ENCODE data around the gene RNMT.
A peak's percentile ranks its signal among the peaks of the same experiment; 100 is the strongest.

The RNMT gene

GRCh38 chr18:13712400-13713131, 13.9 kb upstream of the RNMT start:
- Histone ChIP-seq H3K27me3 (ENCODE audit: control insufficient read depth in 1 of 2, insufficient read depth in 1 of 2, low read length in 2 of 2) (no peaks in the 10 kb centered on the region), H2AK5ac (ENCODE audit: low read length, severe bottlenecking) (no peak overlapping the region), H2BK15ac (ENCODE audit: low read depth, poor library complexity, severe bottlenecking) (no peak overlapping the region), H4K8ac (ENCODE audit: low read length) (no peak overlapping the region), H3K79me1 (replicated peaks; ENCODE audit: low read length, poor library complexity, severe bottlenecking) (peaks cover 44% of the 10 kb centered on the region), H2BK120ac (ENCODE audit: low read depth, low read length) (no peak overlapping the region), H3K4me2 (ENCODE audit: low read length, poor library complexity, severe bottlenecking) (no peak overlapping the region), H3K4me3 (ENCODE audit: insufficient read depth in 1 of 2, low read depth in 1 of 2, low read length in 2 of 2) (no peak overlapping the region), H2BK5ac (ENCODE audit: low read depth, low read length, poor library complexity, severe bottlenecking) (no peak overlapping the region), H3K23ac (ENCODE audit: low read length in 2 of 2) (no peak overlapping the region), H3K9ac (ENCODE audit: low read length) (no peak overlapping the region), H3K27ac (ENCODE audit: low read length, poor library complexity, severe bottlenecking) (no peak overlapping the region), H3K18ac (ENCODE audit: low read depth in 1 of 2, low read length in 2 of 2) (no peak overlapping the region), H3K9me3 (ENCODE audit: control insufficient read depth, low read length) (peaks cover 1% of the 10 kb centered on the region), H4K91ac (ENCODE audit: low read length) (no peak overlapping the region), H2BK12ac (ENCODE audit: low read length in 2 of 2) (no peak overlapping the region), H3K36me3 (ENCODE audit: control insufficient read depth in 1 of 2, insufficient read depth in 2 of 2, low read depth in 1 of 2, low read length in 2 of 2) (no peaks in the 10 kb centered on the region), H2AFZ (ENCODE audit: low read depth, low read length) (no peak overlapping the region), H3K4ac (ENCODE audit: low read depth in 1 of 2, low read length in 2 of 2) (no peak overlapping the region), H3K4me1 (ENCODE audit: control insufficient read depth, insufficient read depth, low read depth, low read length) (no peaks in the 10 kb centered on the region), H3K14ac (ENCODE audit: low read length in 2 of 2) (no peak overlapping the region)
- 88% methylated on average over 7 of the region's 8 CpGs for WGBS
- DNase-seq: no peak

- no peak overlapping the region for H2BK15ac ChIP-seq (ENCODE audit: low read depth, poor library complexity, severe bottlenecking)
- H3K4me3 ChIP-seq (ENCODE audit: insufficient read depth in 1 of 2, low read depth in 1 of 2, low read length in 2 of 2): no peak overlapping the region
- no peak overlapping the region for H4K8ac ChIP-seq (ENCODE audit: low read length)
- H3K9ac ChIP-seq (ENCODE audit: low read length): no peak overlapping the region
- 81% methylated on average over 7 of the region's 8 CpGs for WGBS
- peaks cover 8% of the 10 kb centered on the region for H3K9me3 ChIP-seq (ENCODE audit: control insufficient read depth, low read length)
- no peak overlapping the region for H2BK120ac ChIP-seq (ENCODE audit: low read depth, low read length)
- H2AFZ ChIP-seq (ENCODE audit: low read depth, low read length): no peak overlapping the region
- H2BK12ac ChIP-seq (ENCODE audit: low read length in 2 of 2): no peak overlapping the region
- peaks cover 44% of the 10 kb centered on the region for H3K79me1 ChIP-seq (replicated peaks; ENCODE audit: low read length, poor library complexity, severe bottlenecking)
- no peaks in the 10 kb centered on the region for H3K36me3 ChIP-seq (ENCODE audit: control insufficient read depth in 1 of 2, insufficient read depth in 2 of 2, low read depth in 1 of 2, low read length in 2 of 2)
- H3K4me2 ChIP-seq (ENCODE audit: low read length, poor library complexity, severe bottlenecking): no peak overlapping the region
- no peak overlapping the region for H3K18ac ChIP-seq (ENCODE audit: low read depth in 1 of 2, low read length in 2 of 2)
- H3K23ac ChIP-seq (ENCODE audit: low read length in 2 of 2): no peak overlapping the region
- no peak overlapping the region for H3K14ac ChIP-seq (ENCODE audit: low read length in 2 of 2)
- H3K27me3 ChIP-seq (ENCODE audit: control insufficient read depth in 1 of 2, insufficient read depth in 1 of 2, low read length in 2 of 2): no peaks in the 10 kb centered on the region
- H4K91ac ChIP-seq (ENCODE audit: low read length): no peak overlapping the region
- no peak overlapping the region for H3K4ac ChIP-seq (ENCODE audit: low read depth in 1 of 2, low read length in 2 of 2)
- no peaks in the 10 kb centered on the region for H3K4me1 ChIP-seq (ENCODE audit: control insufficient read depth, insufficient read depth, low read depth, low read length)
- H2BK5ac ChIP-seq (ENCODE audit: low read depth, low read length, poor library complexity, severe bottlenecking): no peak overlapping the region
- no peak overlapping the region for H2AK5ac ChIP-seq (ENCODE audit: low read length, severe bottlenecking)
- H3K27ac ChIP-seq (ENCODE audit: low read length, poor library complexity, severe bottlenecking): no peak overlapping the region
- no peak for DNase-seq
Measured at GRCh38 chr18:13713455-13714055, 12.9 kb upstream of the RNMT start.

DNA sequence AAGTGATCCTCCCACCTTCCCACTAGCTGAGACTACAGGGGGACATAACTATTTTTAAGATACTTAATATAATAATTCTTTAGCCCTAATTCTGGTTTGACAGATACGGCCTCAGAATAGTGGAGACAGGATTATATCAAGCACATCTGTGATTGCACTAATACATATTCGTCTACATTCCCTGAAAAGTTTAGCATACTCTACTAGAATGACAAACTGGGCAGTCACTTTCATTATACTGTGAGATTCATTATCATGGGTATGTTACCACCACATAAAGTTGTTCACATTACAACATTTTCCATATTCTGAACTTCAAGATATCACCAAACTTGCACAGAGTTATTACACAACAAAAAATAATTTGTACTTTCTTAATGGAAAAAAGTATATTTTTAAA, 11.1 kb upstream of the RNMT start:
- H3K4me2 ChIP-seq (ENCODE audit: low read length, poor library complexity, severe bottlenecking): no peak overlapping the region
- no peak overlapping the region for H3K23ac ChIP-seq (ENCODE audit: low read length in 2 of 2)
- no peak overlapping the region for H3K18ac ChIP-seq (ENCODE audit: low read depth in 1 of 2, low read length in 2 of 2)
- H2BK15ac ChIP-seq (ENCODE audit: low read depth, poor library complexity, severe bottlenecking): no peak overlapping the region
- no peak overlapping the region for H2BK120ac ChIP-seq (ENCODE audit: low read depth, low read length)
- no peak overlapping the region for H3K9ac ChIP-seq (ENCODE audit: low read length)
- peak overlapping the region; percentile 41 for H4K8ac ChIP-seq (ENCODE audit: low read length)
- H3K79me1 ChIP-seq (replicated peaks; ENCODE audit: low read length, poor library complexity, severe bottlenecking): peaks cover 41% of the 10 kb centered on the region
- H3K4me3 ChIP-seq (ENCODE audit: insufficient read depth in 1 of 2, low read depth in 1 of 2, low read length in 2 of 2): no peak overlapping the region
- H3K36me3 ChIP-seq (ENCODE audit: control insufficient read depth in 1 of 2, insufficient read depth in 2 of 2, low read depth in 1 of 2, low read length in 2 of 2): no peaks in the 10 kb centered on the region
- H2BK12ac ChIP-seq (ENCODE audit: low read length in 2 of 2): no peak overlapping the region
- H4K91ac ChIP-seq (ENCODE audit: low read length): no peak overlapping the region
- peaks cover 8% of the 10 kb centered on the region for H3K9me3 ChIP-seq (ENCODE audit: control insufficient read depth, low read length)
- H2BK5ac ChIP-seq (ENCODE audit: low read depth, low read length, poor library complexity, severe bottlenecking): no peak overlapping the region
- no peak overlapping the region for H3K4ac ChIP-seq (ENCODE audit: low read depth in 1 of 2, low read length in 2 of 2)
- H3K14ac ChIP-seq (ENCODE audit: low read length in 2 of 2): no peak overlapping the region
- no peaks in the 10 kb centered on the region for H3K27me3 ChIP-seq (ENCODE audit: control insufficient read depth in 1 of 2, insufficient read depth in 1 of 2, low read length in 2 of 2)
- 91% methylated on average over 2 of the region's 2 CpGs for whole genome bisulfite sequencing
- no peaks in the 10 kb centered on the region for H3K4me1 ChIP-seq (ENCODE audit: control insufficient read depth, insufficient read depth, low read depth, low read length)
- H2AFZ ChIP-seq (ENCODE audit: low read depth, low read length): no peak overlapping the region
- DNase-seq: no peak
- no peak overlapping the region for H3K27ac ChIP-seq (ENCODE audit: low read length, poor library complexity, severe bottlenecking)
- H2AK5ac ChIP-seq (ENCODE audit: low read length, severe bottlenecking): no peak overlapping the region

- Histone ChIP-seq H3K4me3 (ENCODE audit: insufficient read depth in 1 of 2, low read depth in 1 of 2, low read length in 2 of 2) (no peak overlapping the region), H3K79me1 (replicated peaks; ENCODE audit: low read length, poor library complexity, severe bottlenecking) (peaks cover 43% of the 10 kb centered on the region), H2AFZ (ENCODE audit: low read depth, low read length) (no peak overlapping the region), H3K14ac (ENCODE audit: low read length in 2 of 2) (no peak overlapping the region), H2BK15ac (ENCODE audit: low read depth, poor library complexity, severe bottlenecking) (no peak overlapping the region), H2BK120ac (ENCODE audit: low read depth, low read length) (no peak overlapping the region), H4K91ac (ENCODE audit: low read length) (no peak overlapping the region), H3K23ac (ENCODE audit: low read length in 2 of 2) (no peak overlapping the region), H3K4me2 (ENCODE audit: low read length, poor library complexity, severe bottlenecking) (no peak overlapping the region), H3K27me3 (ENCODE audit: control insufficient read depth in 1 of 2, insufficient read depth in 1 of 2, low read length in 2 of 2) (no peaks in the 10 kb centered on the region), H2AK5ac (ENCODE audit: low read length, severe bottlenecking) (no peak overlapping the region), H4K8ac (ENCODE audit: low read length) (no peak overlapping the region), H3K18ac (ENCODE audit: low read depth in 1 of 2, low read length in 2 of 2) (no peak overlapping the region), H3K9me3 (ENCODE audit: control insufficient read depth, low read length) (peaks cover 8% of the 10 kb centered on the region), H3K9ac (ENCODE audit: low read length) (no peak overlapping the region), H3K4me1 (ENCODE audit: control insufficient read depth, insufficient read depth, low read depth, low read length) (no peaks in the 10 kb centered on the region), H2BK5ac (ENCODE audit: low read depth, low read length, poor library complexity, severe bottlenecking) (no peak overlapping the region), H3K4ac (ENCODE audit: low read depth in 1 of 2, low read length in 2 of 2) (no peak overlapping the region), H3K27ac (ENCODE audit: low read length, poor library complexity, severe bottlenecking) (no peak overlapping the region), H2BK12ac (ENCODE audit: low read length in 2 of 2) (no peak overlapping the region), H3K36me3 (ENCODE audit: control insufficient read depth in 1 of 2, insufficient read depth in 2 of 2, low read depth in 1 of 2, low read length in 2 of 2) (no peaks in the 10 kb centered on the region)
- WGBS: 94% methylated on average over 3 of the region's 4 CpGs
- DNase-seq: no peak
Measured at GRCh38 chr18:13716916-13717315, 9.6 kb upstream of the RNMT start.

Data from mesenchymal stem cell (in vitro differentiated cells and primary cell).